Skin epidermis (tissue), 12 donors: ENCODE data around the gene ENO1.
A peak's percentile ranks its signal among the peaks of the same experiment; 100 is the strongest.
"Not testable (repeated sequence)": the region's sequence is repeated elsewhere in the genome, so short reads cannot be mapped to it uniquely, and the experiment has no call there.

Source experiments
- H3K27ac ChIP-seq, 21 experiments: fragments of 200-600 bp; sonication (generic) in 11 of 21; one replicate each; pipeline ENCODE4 v1.5.0; 2020; ENCODE audit warnings: mild to moderate bottlenecking in 3 of 21, inconsistent platforms in 2 of 21, moderate library complexity in 2 of 21
- H3K4me3 ChIP-seq, 7 experiments: fragments of 200-600 bp; sonication (generic) in 2 of 7; one replicate each; pipeline ENCODE4 v1.5.0; 2020; ENCODE audit warnings: inconsistent platforms in 2 of 7, mild to moderate bottlenecking in 2 of 7, moderate library complexity in 1 of 7

The ENO1 gene

GRCh38 chr1:8878448-8878697, at the start of gene ENO1:
Gene ENO1 (minus strand): TSS chr1:8878686. CDS start chr1:8874908, 3,778 bp downstream.
- peak within 1 kb of the TSS; percentile 89 to 100 (median 98) for H3K27ac ChIP-seq
- H3K4me3 ChIP-seq, result peak within 1 kb of the TSS; percentile 55 to 98 (median 89)

GRCh38 chr1:8926707-8927694, 48.5 kb upstream of the ENO1 start:
- no peak overlapping the region for H3K4me3 ChIP-seq
- no peak overlapping the region for H3K27ac ChIP-seq

GRCh38 chr1:8925960-8926359, 47.5 kb upstream of the ENO1 start:
- Histone ChIP-seq H3K27ac (no peak overlapping the region), H3K4me3 (no peak overlapping the region)

- no peak overlapping the region for H3K27ac ChIP-seq
- H3K4me3 ChIP-seq, result no peak overlapping the region
These were observed 46.9 kb upstream of the ENO1 start for GRCh38 chr1:8925406-8925805.

GRCh38 chr1:8922962-8923361, 44.5 kb upstream of the ENO1 start:
- Histone ChIP-seq H3K27ac (no peak overlapping the region), H3K4me3 (no peak overlapping the region)

- H3K4me3 ChIP-seq, H3K27ac ChIP-seq: not testable (repeated sequence)
These were observed 39.0 kb upstream of the ENO1 start for GRCh38 chr1:8917536-8917935.

- H3K4me3 ChIP-seq, result no peak overlapping the region
- no peak overlapping the region for H3K27ac ChIP-seq
These were observed 37.0 kb upstream of the ENO1 start for GRCh38 chr1:8915446-8915845.

GRCh38 chr1:8914466-8914865, 36.0 kb upstream of the ENO1 start:
- Histone ChIP-seq H3K27ac (no peak overlapping the region), H3K4me3 (no peak overlapping the region)

GRCh38 chr1:8913457-8913856, 35.0 kb upstream of the ENO1 start:
- H3K27ac ChIP-seq, result no peak overlapping the region
- H3K4me3 ChIP-seq, result no peak overlapping the region

- H3K27ac ChIP-seq, result no peak overlapping the region
These were observed 33.2 kb upstream of the ENO1 start for GRCh38 chr1:8911416-8912309.

GRCh38 chr1:8910914-8911313, 32.4 kb upstream of the ENO1 start:
- H3K27ac ChIP-seq, result no peak overlapping the region
- H3K4me3 ChIP-seq, result no peak overlapping the region

More at GRCh38 chr1:8911416-8912309, 33.2 kb upstream of the ENO1 start:
- H3K4me3 ChIP-seq, result no peak overlapping the region

GRCh38 chr1:8910331-8910730, 31.8 kb upstream of the ENO1 start:
- Histone ChIP-seq H3K27ac (no peak overlapping the region), H3K4me3 (no peak overlapping the region)

GRCh38 chr1:8908388-8909151, 30.1 kb upstream of the ENO1 start:
- H3K27ac ChIP-seq, result no peak overlapping the region

GRCh38 chr1:8905582-8906191, 27.2 kb upstream of the ENO1 start:
- peak overlapping the region in 16 of 21 experiments; percentile 27 to 79 (median 60) for H3K27ac ChIP-seq

More at GRCh38 chr1:8908388-8909151, 30.1 kb upstream of the ENO1 start:
- H3K4me3 ChIP-seq, result no peak overlapping the region

GRCh38 chr1:8903908-8904650, 25.6 kb upstream of the ENO1 start:
- Histone ChIP-seq H3K27ac (peak overlapping the region in 8 of 21 experiments; percentile 17 to 62 (median 40)), H3K4me3 (no peak overlapping the region)

More at GRCh38 chr1:8905582-8906191, 27.2 kb upstream of the ENO1 start:
- no peak overlapping the region for H3K4me3 ChIP-seq

- Histone ChIP-seq H3K27ac (peak overlapping the region in 5 of 21 experiments; percentile 17 to 62 (median 47)), H3K4me3 (no peak overlapping the region)
These were observed 24.9 kb upstream of the ENO1 start for GRCh38 chr1:8903410-8903809.

GRCh38 chr1:8902765-8903164, 24.3 kb upstream of the ENO1 start:
- H3K27ac ChIP-seq, result peak overlapping the region in 3 of 21 experiments; percentile 2 to 56 (median 47)
- H3K4me3 ChIP-seq, result no peak overlapping the region

GRCh38 chr1:8900684-8901083, 22.2 kb upstream of the ENO1 start:
- not testable (repeated sequence) for H3K4me3 ChIP-seq
- peak overlapping the region in 7 of 21 experiments; percentile 9 to 59 (median 37) for H3K27ac ChIP-seq

GRCh38 chr1:8899046-8899445, 20.6 kb upstream of the ENO1 start:
- Histone ChIP-seq H3K27ac (peak overlapping the region in 13 of 21 experiments; percentile 21 to 76 (median 56)), H3K4me3 (no peak overlapping the region)
